Ovary (tissue), 3 donors: ENCODE results near the gene WNK1.

ENCODE experiments used
- CTCF ChIP-seq, 3 donors: fragments of 450-650 bp in 2 of 3; fragments of 200-600 bp in 1 of 3; IDR thresholded peaks; one replicate each; pipeline versions ENCODE4 v1.5.1 to v1.8.0; 2016 to 2022; ENCODE audit warnings: antibody characterized with exemption in 3 of 3, mild to moderate bottlenecking in 1 of 3
- EP300 ChIP-seq: sonication (generic); formaldehyde crosslinking; IDR thresholded peaks from one replicate; pipeline ENCODE4 v1.6.1; 2017; ENCODE audit warnings: antibody characterized with exemption
- POLR2A ChIP-seq: fragments of 450-650 bp; IDR thresholded peaks from one replicate; pipeline ENCODE4 v1.6.1; 2017; ENCODE audit warnings: antibody characterized with exemption, mild to moderate bottlenecking, moderate library complexity
- donor health status: DM: no; HTN: no; CAD: no.

GRCh38 chr12:800401-800800 lies 48.0 kb downstream of the WNK1 start:
- TF ChIP-seq CTCF (IDR thresholded peaks at IDR 0.05) (no peak), POLR2A (no peak), EP300 (no peak)
